ENCODE data around the gene CXCR5. TPM values are rescaled to one million over a fixed set of nuclear protein-coding genes. Genes with fewer than 3 reads are reported as not detected.

The CXCR5 gene
- total RNA-seq, 1 donor from 2014 or later: not detected

DNA sequence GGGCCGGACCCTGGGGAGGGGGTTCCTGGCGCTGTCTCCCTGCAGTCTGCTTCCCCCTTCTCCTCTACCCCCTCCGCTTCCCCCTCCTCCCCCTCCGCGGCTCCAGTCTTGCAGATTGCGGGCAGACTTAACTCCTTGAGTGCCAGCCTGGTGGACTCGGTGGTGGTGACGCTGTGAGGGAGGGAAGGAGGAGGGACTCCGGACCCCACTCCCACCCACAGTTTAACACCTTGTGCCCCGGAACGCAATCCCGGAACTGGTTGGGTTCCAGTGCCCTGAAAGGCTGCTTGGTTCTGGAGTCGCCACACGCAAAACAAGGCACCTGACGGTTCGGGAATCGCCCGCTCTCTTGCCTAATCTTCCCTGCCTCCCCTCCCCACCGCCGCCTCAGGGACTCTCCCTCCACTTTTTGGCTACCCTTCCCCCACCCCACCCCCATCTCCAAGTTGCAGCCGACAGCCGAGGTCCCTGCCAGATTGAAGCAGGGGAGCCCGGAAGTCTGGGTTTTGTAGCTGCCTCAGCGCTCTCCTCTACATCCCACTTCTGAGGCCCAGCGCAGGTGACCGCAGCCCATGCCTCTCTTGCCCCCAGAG, 45.9 kb downstream of the CXCR5 start:
- Histone ChIP-seq H3K4me3 (ENCODE audit: low read depth, low read length) (peak overlapping the region; percentile 55), H3K27me3 (ENCODE audit: control insufficient read depth, insufficient read depth, low read length) (no peaks in the 10 kb centered on the region), H3K36me3 (ENCODE audit: control insufficient read depth, insufficient read depth, low read length) (no peaks in the 10 kb centered on the region)
- DNase-seq (ENCODE audit: low read depth): peak; percentile 66
- no peak for FAIRE-seq
- TF ChIP-seq CTCF (IDR thresholded peaks at IDR 0.05; ENCODE audit: insufficient read depth, low read length, severe bottlenecking): no peak

- Histone ChIP-seq H3K4me3 (ENCODE audit: low read depth, low read length) (peak overlapping the region; percentile 55), H3K36me3 (ENCODE audit: control insufficient read depth, insufficient read depth, low read length) (no peaks in the 10 kb centered on the region), H3K27me3 (ENCODE audit: control insufficient read depth, insufficient read depth, low read length) (no peaks in the 10 kb centered on the region)
- DNase-seq (ENCODE audit: low read depth) (peak; percentile 88), FAIRE-seq (peak; percentile 91)
- peak; percentile 95 for TF ChIP-seq CTCF (IDR thresholded peaks at IDR 0.05; ENCODE audit: insufficient read depth, low read length, severe bottlenecking)
Observed at GRCh38 chr11:118930094-118930712, 46.5 kb downstream of the CXCR5 start.

DNA sequence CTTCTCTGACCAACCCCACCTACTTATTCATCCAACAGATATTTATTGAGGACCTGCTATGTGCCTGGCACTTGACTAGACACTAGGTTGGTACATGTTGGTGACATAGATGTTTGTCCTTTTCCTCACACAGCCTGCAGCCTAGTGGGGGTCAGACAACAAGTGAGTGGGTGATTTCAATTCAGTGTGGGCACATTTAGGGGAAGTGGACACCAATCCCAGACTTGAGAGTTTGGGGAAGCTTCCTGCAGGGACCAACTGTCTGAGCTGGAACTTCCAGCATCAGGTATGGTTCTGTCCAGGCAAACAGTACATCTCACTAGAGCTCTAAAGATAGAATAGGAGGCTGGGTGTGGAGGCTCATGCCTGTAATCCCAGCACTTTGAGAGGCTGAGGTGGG, 47.9 kb downstream of the CXCR5 start:
- Histone ChIP-seq H3K4me3 (ENCODE audit: low read depth, low read length) (no peak overlapping the region), H3K36me3 (ENCODE audit: control insufficient read depth, insufficient read depth, low read length) (no peaks in the 10 kb centered on the region), H3K27me3 (ENCODE audit: control insufficient read depth, insufficient read depth, low read length) (no peaks in the 10 kb centered on the region)
- no peak for TF ChIP-seq CTCF (IDR thresholded peaks at IDR 0.05; ENCODE audit: insufficient read depth, low read length, severe bottlenecking)
- DNase-seq (ENCODE audit: low read depth) (no peak), FAIRE-seq (no peak)

GRCh38 chr11:118933486-118933885, 49.8 kb downstream of the CXCR5 start:
- Histone ChIP-seq H3K36me3 (ENCODE audit: control insufficient read depth, insufficient read depth, low read length) (no peaks in the 10 kb centered on the region), H3K27me3 (ENCODE audit: control insufficient read depth, insufficient read depth, low read length) (no peaks in the 10 kb centered on the region), H3K4me3 (ENCODE audit: low read depth, low read length) (no peak overlapping the region)
- no peak for FAIRE-seq
- peak; percentile 51 for DNase-seq (ENCODE audit: low read depth)
- TF ChIP-seq CTCF (IDR thresholded peaks at IDR 0.05; ENCODE audit: insufficient read depth, low read length, severe bottlenecking): no peak

- H3K4me3 ChIP-seq (ENCODE audit: low read depth, low read length): no peak overlapping the region
- TF ChIP-seq CTCF (IDR thresholded peaks at IDR 0.05; ENCODE audit: insufficient read depth, low read length, severe bottlenecking): no peak
- no peak for DNase-seq (ENCODE audit: low read depth)
- FAIRE-seq: no peak
- no peaks in the 10 kb centered on the region for H3K27me3 ChIP-seq (ENCODE audit: control insufficient read depth, insufficient read depth, low read length)
- H3K36me3 ChIP-seq (ENCODE audit: control insufficient read depth, insufficient read depth, low read length): no peaks in the 10 kb centered on the region
Observed at GRCh38 chr11:118935376-118935775, 51.7 kb downstream of the CXCR5 start.

All from bronchial epithelial cell (primary cell).